Stromal cell of bone marrow (primary cell): ENCODE measurements around the gene ALKBH6.
"Not testable (repeated sequence)": the region's sequence is repeated elsewhere in the genome, so short reads cannot be mapped to it uniquely, and the experiment has no call there.

Experiments
- DNase-seq: peaks from one replicate; pipeline ENCODE4 v3.0.0-alpha.2; 2012; ENCODE audit warnings: low read depth

The ALKBH6 gene

DNA sequence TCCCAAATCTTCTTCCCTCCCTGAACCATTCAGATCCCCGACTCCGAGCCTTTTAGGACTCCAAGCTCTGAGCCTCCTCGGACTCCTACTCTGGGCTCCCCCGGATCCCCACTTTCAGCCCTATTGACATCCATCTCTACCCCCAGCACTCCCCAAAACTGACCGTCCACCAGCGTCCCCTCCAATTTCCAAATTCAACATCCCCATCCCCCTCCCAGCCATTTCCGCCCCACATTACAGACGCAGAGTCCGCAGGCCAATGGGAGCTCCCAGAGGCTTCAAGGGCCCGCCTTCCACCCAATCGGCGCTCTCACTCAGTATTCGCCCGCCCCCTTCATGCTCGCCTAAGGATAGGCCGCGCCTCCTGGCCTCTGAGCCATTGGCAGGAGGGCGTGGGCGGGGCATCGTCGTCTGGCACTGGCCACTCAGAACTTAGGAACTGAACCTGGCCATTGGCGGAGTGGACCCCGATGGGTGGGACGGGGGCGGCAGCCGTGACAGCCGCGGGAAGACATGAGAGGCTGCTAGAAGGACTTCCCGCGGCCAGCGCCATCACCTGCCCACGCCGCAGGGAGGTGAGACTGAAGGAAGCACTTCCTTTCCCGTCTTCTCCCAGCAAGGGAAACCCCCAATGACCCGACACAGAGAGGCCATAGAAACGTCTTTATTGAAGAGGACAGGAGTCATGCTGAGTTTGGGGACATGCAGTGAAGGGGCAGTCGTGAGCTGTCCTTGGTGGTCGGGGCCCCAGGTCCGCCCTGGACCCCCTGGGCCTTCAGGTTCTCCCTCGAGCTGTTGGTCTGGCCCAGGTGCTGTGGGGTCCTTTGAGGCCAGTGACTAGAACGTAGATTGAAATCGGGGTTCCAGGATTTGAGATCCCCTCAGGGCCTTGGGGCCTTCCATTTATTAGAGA is at the start of gene ALKBH6:
ALKBH6 (minus strand) TSS at position 202 of the 913 bp plus-strand sequence. CDS start 816 bp downstream, outside the sequence.
- peak; percentile 99 for DNase-seq

DNA sequence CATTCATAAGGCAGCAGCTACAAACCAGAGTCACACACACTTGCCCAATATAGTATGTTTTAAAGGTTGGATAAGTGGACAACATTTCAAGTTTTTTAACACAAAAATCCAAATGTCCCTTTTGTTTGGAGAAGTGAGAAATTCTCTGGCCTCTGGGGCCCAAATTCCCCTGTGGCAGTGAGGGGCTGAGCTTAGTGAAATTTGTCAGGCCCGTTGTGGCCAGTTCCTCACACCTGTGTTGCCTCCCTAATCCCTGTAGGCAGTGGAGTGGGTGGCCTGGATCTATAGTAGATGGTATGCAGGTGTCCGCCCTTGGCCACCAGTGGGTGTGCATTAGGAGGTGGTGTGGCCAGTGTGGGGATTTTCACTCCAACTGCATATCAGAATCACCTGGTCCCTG is 47.4 kb upstream of the ALKBH6 start:
- no peak for DNase-seq

GRCh38 chr19:36060430-36060829 is 46.4 kb upstream of the ALKBH6 start:
- DNase-seq = no peak

GRCh38 chr19:36059180-36059910 is 45.3 kb upstream of the ALKBH6 start:
- DNase-seq = no peak

GRCh38 chr19:36058481-36059179 is 44.6 kb upstream of the ALKBH6 start:
- DNase-seq = no peak

DNA sequence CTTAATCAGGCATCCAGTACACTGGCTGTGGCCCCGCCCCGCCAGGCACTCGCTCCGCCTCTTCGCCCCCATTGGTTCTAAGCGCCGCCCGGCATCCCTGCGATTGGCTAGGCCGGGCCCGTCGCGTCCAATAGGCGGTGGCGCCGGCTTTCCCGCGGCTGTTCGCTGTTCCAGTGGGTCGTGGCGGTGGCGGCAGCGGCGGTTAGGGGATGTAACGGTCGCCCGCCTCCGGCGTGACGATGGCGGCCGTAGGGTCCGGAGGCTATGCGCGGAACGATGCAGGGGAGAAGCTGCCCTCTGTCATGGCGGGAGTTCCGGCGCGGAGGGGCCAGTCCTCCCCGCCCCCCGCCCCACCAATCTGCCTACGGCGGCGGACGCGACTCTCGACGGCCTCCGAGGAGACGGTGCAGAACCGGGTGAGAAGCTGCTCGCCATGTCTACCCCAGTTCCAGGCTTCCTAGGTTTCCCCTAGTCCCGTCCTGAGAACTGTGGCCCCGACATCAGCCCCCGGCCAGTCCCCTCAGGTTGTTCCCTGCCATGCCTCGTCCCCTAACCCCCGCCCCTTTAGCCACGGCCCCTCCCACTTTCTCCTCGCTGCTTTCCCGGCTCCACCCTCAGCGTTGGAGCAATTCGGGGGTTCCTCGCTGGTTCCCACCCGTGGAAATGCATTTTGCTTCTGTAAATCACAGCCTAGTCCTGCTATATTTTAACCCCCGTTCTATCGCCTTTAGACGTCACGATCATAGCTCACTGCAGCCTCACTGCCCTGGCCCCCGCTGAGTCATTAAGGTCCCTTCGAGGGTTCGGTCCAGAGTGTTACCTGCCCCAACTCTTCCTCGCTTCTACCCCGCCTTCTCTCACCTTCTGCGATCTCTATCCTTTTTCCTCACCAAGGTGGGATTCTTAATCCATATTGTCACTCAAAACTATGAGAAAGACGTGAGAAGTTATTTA is 41.0 kb upstream of the ALKBH6 start, which contains the start of gene WDR62:
WDR62 (plus strand) TSS at position 165 of the 954 bp plus-strand sequence; CDS start at position 240, 75 bp downstream.
- DNase-seq = peak; percentile 84

DNA sequence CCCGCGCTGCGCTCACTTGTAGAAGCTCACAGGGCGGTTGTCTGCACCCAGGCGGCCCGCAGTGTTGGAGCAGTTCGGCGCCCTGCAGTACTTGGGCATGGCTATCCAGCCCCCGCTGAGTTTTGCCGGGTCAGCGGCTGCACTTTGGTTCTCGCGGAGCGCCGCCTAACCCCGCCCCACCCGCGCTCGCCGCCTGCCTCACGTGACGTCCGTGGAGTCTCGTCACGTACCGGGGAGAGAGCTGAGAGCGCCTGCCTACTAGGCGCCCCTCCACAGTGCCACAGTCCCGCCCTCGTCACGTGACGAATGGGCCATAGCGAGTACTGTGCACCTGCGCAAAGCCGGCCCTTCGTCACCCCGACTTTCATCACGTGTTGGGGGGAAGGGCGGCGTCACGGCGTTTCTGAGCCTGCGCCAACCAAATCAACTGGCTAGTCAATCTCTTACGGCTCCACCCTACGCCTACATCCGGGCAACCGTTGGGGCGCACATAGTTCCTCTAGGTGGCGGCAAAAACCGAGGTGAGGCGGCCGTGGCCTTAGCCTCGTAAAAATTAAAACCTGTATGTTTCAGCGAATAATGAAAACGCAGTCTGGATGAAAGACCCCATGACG is 40.2 kb upstream of the ALKBH6 start, which contains the start of gene THAP8:
THAP8 (minus strand) TSS at position 167 of the 614 bp plus-strand sequence; CDS start at position 99, 68 bp downstream.
- peak; percentile 99 for DNase-seq

- DNase-seq = no peak
Observed at GRCh38 chr19:36051637-36052036, 37.6 kb upstream of the ALKBH6 start.

- no peak for DNase-seq
Observed at GRCh38 chr19:36051236-36051635, 37.2 kb upstream of the ALKBH6 start.

DNA sequence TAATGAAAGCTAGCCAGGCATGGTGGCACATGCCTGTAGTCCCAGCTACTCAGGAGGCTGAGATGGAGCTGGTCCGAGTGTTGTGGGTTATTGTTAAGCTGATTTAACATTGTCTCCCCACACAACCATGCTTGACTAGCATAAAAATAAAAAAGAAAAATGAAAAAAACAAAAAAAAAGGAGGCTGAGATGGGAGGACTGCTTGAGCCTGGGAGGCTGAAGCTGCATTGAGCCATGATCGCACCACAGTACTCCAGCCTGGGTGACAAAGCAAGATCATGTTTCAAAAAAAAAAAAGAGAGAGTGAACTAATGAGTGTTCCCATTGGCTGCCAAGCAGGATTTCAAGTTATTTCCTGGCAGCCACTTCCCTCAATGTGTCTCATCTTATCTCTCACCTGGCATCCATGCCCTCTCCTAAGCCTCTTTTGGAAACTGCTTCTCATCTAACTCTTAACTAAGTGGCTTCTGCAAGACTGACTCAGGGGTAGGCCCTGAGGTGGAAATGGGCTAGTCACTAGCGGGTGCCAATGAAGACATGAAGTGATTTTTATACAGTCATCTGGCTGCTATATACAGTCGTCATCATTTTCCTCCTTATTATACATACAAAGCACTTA is 35.2 kb upstream of the ALKBH6 start:
- DNase-seq = no peak

- DNase-seq = no peak
Observed at GRCh38 chr19:36047835-36048234, 33.8 kb upstream of the ALKBH6 start.

- no peak for DNase-seq
Observed at GRCh38 chr19:36046443-36047050, 32.5 kb upstream of the ALKBH6 start.

DNA sequence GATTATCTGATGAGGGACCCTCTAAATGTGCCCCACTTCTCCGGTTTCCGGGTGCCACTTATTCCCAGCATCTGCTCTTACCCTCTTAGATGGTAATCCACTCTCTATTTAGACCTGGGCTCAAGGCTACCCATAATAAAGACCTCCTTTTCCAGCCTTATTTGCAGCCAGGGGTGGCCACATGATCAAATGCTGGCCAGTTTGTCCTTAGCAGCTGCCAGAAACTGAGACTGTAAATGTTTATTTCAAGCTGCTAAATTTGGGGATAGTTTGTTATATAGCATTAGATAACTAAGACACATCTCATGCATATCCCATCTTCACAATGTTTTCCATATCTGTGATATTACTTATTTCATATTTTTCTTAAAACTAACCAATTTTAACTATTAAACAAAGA is 29.9 kb upstream of the ALKBH6 start:
- no peak for DNase-seq

GRCh38 chr19:36041831-36042230 is 27.8 kb upstream of the ALKBH6 start:
- no peak for DNase-seq

GRCh38 chr19:36041092-36041491 is 27.1 kb upstream of the ALKBH6 start:
- DNase-seq = not testable (repeated sequence)

- no peak for DNase-seq
Observed at GRCh38 chr19:36040495-36040894, 26.5 kb upstream of the ALKBH6 start.

DNA sequence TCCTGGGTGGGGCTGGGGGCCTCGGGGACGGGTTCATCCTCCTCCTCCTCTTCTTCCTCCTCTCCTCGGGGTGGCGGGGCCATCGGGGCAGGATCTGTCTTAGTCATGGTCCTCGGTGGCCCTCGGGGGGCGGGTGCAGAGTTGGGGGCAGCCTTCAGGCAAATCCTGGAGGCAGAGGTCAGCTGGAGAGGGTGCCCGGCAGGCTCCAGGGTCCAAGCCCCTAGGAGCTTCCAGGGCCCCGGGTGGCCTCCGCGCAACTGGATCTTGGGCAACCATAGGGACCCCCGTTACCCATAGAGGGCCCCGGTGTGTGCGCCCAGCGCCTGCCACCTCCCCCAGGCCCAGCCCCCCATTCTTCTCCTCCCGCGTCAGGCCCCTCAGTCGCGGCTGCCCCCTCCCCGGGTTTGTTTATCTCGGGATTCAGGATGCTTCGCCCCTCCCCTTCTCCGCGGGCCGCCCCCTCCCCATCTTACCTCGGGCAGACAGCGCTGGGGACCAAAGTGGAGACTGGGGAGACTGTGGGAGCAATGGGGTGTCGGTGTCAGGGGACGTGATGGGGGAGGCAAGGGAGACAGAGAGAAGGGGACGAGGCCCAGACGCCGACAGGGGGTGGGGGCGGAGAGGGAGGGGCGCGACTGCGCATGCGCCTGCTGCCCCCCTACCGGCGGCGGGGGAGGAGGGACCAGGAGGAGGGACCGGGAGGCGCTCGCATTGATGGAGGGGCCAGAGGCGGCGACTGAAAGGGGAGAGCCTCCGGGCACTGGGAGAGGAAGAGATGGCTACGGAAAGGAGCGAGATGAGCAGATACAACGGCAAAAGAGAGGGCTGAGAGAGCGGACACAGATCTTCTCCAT is 18.5 kb upstream of the ALKBH6 start, which contains the start of gene CLIP3:
CLIP3 (minus strand) TSS at position 623 of the 854 bp plus-strand sequence; CDS start at position 107, 516 bp downstream.
- DNase-seq = no peak

- DNase-seq = no peak
Observed at GRCh38 chr19:36031308-36031707, 17.3 kb upstream of the ALKBH6 start.
